Pancreas (tissue), 10 donors: Measurements from ENCODE around the gene SLC7A8. TPM values are rescaled to one million over a fixed set of nuclear protein-coding genes. Genes with fewer than 3 reads are reported as not detected.

ENCODE experiments used
- ATAC-seq, 4 donors: fragments of 200-7000 bp; cut with Tn5 transposase; one replicate each; pipeline versions ENCODE4 v1.8.0 to v1.9.1; 2020; ENCODE audit warnings: mild to moderate bottlenecking in 4 of 4, moderate library complexity in 4 of 4
- DNase-seq, 6 donors: peaks; one replicate each; pipeline ENCODE4 v3.0.0-alpha.2; 2020
- FAIRE-seq: peaks from 2 replicates; lab custom pipeline; 2012; peaks lifted over from hg19 to GRCh38; lab: Jason Lieb, UNC
- H3K27ac ChIP-seq, 4 donors: fragments of 200-600 bp; sonication (generic); 1 replicate in 3 of 4; 2 replicates in 1 of 4; pipeline versions ENCODE4 v1.5.0 to v1.8.0; 2020
- H3K27me3 ChIP-seq, 4 donors: fragments of 200-600 bp; one replicate each; pipeline ENCODE4 v1.8.0; 2021
- H3K36me3 ChIP-seq, 3 donors: fragments of 200-600 bp; sonication (generic) in 1 of 3; one replicate each; pipeline versions ENCODE4 v1.5.0 to v1.8.0; 2020 to 2021
- H3K4me1 ChIP-seq, 3 donors: fragments of 200-600 bp; one replicate each; pipeline ENCODE4 v1.8.0; 2021
- H3K4me3 ChIP-seq, 4 donors: fragments of 200-600 bp; sonication (generic) in 2 of 4; one replicate each; pipeline versions ENCODE4 v1.5.0 to v1.8.0; 2020 to 2021
- H3K9me3 ChIP-seq, 4 donors: fragments of 200-600 bp; one replicate each; pipeline ENCODE4 v1.8.0; 2021
- WGBS, 2 donors: extraction: QIAGEN DNeasy Blood & Tissue Kit; methylation state at CpG; one replicate each; pipeline ENCODE4 v1.1.7; 2013; 5-methylcytosine and 5-hydroxymethylcytosine counted together
- intact Hi-C, 3 donors: fragments of 100-400 bp; cut with DNase I; formaldehyde crosslinking; loops; one replicate each; pipeline versions ENCODE4 v1.11.1 to v1.14.2; 2022
- polyA plus RNA-seq, 2 donors: library from polyadenylated mRNA; stranded (reverse); fragments of 200-250 nt; gene quantifications; one replicate each; pipeline ENCODE4 v1.2.3, GENCODE V29; 2013
- total RNA-seq, 6 donors: library from RNA; stranded (reverse); fragmentation: NEBNext Ultra II Directional in 4 of 6; extraction: Animal tissue kit (Norgen Biotek cat#: 25700) in 4 of 6; gene quantifications; one replicate each; pipeline versions ENCODE4 v1.2.1 to v1.2.4, GENCODE V29; 2021 to 2023
- TF ChIP-seq, protein P1 (sequence below), 4 donors: fragments of 200-600 bp; sonication (generic) in 3 of 4; IDR thresholded peaks; one replicate each; pipeline versions ENCODE4 v1.5.0 to v1.8.0; 2021; ENCODE audit warnings: antibody characterized with exemption in 4 of 4
- donor health status: healthy with polysubstance abuse.
- donor health status: DM: no; HTN: no; CAD: no; lungs with moderate emphysema.
- donor health status: DM: no; HTN: no; CAD: no.
- donor health status: control.
- donor health status: control.
- donor health status: Bipolar disorder and iron deficiency.
- donor health status: DM: yes; HTN: yes; CAD: no.
- donor health status: DM: no; HTN: no; CAD: no.
- donor health status: DM: no; HTN: no; CAD: no.
- donor health status: DM: yes; HTN: yes; CAD: no.

SLC7A8 gene
- total and polyA plus RNA-seq, 8 donors = 11.5 to 70.8 (median 30.5) TPM

- Histone ChIP-seq H3K4me3 (no peak overlapping the region), H3K27ac (no peak overlapping the region), H3K36me3 (no peaks in the 10 kb centered on the region), H3K4me1 (peaks cover 0 to 22% (median 5%) of the 10 kb centered on the region in 3 donors), H3K27me3 (no peaks in the 10 kb centered on the region), H3K9me3 (no peaks in the 10 kb centered on the region)
- no peak for DNase-seq
- intact Hi-C loops = no loop called here
- TF ChIP-seq, protein P1, sequence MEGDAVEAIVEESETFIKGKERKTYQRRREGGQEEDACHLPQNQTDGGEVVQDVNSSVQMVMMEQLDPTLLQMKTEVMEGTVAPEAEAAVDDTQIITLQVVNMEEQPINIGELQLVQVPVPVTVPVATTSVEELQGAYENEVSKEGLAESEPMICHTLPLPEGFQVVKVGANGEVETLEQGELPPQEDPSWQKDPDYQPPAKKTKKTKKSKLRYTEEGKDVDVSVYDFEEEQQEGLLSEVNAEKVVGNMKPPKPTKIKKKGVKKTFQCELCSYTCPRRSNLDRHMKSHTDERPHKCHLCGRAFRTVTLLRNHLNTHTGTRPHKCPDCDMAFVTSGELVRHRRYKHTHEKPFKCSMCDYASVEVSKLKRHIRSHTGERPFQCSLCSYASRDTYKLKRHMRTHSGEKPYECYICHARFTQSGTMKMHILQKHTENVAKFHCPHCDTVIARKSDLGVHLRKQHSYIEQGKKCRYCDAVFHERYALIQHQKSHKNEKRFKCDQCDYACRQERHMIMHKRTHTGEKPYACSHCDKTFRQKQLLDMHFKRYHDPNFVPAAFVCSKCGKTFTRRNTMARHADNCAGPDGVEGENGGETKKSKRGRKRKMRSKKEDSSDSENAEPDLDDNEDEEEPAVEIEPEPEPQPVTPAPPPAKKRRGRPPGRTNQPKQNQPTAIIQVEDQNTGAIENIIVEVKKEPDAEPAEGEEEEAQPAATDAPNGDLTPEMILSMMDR (IDR thresholded peaks at IDR 0.05) = no peak
- FAIRE-seq = no peak
- no peak for ATAC-seq
- WGBS, 2 donors = 93% methylated on average over 5 of the region's 5 CpGs
Measured at GRCh38 chr14:23172096-23172495, 11.4 kb downstream of the SLC7A8 start.

DNA sequence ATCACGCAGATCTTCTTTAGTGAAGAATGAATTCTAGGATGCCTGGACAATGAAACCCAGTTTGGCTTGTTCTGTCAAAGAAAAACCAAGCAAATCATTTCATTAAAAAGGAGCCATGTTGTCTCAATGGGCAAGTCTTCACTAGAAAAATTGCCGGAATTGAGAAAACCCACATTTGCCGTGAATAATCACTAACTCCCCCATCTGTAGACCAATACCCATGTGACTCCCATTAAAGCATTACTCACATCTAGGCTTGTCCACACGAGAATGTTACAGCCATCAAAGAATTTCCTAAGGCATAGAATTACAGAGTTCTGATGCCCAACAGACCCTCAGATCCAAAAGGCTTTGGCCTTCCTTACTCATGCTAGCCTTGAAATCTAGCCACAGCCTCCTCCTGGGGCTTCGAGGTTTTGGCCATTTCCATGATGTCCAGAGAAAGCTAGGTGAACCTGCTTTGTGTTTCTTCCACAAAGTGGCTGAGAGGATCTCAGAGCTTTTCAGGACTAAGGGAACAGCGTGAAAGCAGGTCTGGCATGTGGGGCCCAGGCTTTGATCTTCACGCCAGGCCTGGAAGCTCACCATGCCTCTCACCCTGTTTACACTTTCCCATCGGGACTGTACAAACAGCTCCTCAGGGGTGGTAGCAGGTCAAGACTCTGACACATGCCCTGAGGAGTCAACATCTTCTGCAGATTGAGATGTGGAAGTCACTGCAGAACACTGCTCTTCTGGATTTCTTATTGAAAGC lies 12.1 kb downstream of the SLC7A8 start:
- H3K27me3 ChIP-seq = no peaks in the 10 kb centered on the region
- intact Hi-C loops = no loop called here
- TF ChIP-seq, protein P1 (IDR thresholded peaks at IDR 0.05) = no peak
- no peak overlapping the region for H3K4me3 ChIP-seq
- ATAC-seq (peak in 3 of 4 donors; percentile 38 to 67 (median 52)), FAIRE-seq (no peak), DNase-seq (no peak)
- H3K4me1 ChIP-seq = peaks cover 0 to 17% (median 5%) of the 10 kb centered on the region in 3 donors
- no peaks in the 10 kb centered on the region for H3K9me3 ChIP-seq
- WGBS, 2 donors = 68 to 69% methylated on average over 8 of the region's 8 CpGs
- no peak overlapping the region for H3K27ac ChIP-seq
- H3K36me3 ChIP-seq = no peaks in the 10 kb centered on the region

GRCh38 chr14:23169622-23170021 lies 13.8 kb downstream of the SLC7A8 start:
- Histone ChIP-seq H3K36me3 (no peaks in the 10 kb centered on the region), H3K4me3 (no peak overlapping the region), H3K27me3 (no peaks in the 10 kb centered on the region), H3K9me3 (no peaks in the 10 kb centered on the region), H3K27ac (no peak overlapping the region), H3K4me1 (peaks cover 0 to 11% (median 5%) of the 10 kb centered on the region in 3 donors)
- intact Hi-C loops = no loop called here
- FAIRE-seq = no peak
- 84 to 98% methylated on average over 6 of the region's 6 CpGs for WGBS, 2 donors
- no peak for DNase-seq
- TF ChIP-seq, protein P1 (IDR thresholded peaks at IDR 0.05) = no peak
- no peak for ATAC-seq

DNA sequence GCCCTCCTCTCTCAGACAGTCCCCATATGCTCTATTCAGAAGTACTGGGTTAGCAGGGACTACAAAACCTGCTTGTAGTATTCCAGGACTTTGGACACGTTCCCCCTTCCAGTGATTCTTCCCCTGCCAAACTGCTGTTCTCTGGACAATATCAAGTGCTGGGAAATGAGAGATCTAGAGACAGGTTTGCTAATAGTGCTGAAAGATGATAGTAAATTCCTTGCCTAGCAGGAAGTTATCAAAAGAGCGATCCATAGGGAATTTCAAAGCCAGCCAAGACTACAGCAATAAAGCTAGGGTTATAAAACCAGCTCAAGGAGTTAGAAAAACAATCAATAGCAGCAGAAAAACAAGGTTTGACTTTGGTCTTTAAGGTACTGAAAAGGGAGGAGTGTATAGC lies 15.2 kb downstream of the SLC7A8 start:
- H3K27ac ChIP-seq = no peak overlapping the region
- WGBS, 2 donors = 25 to 34% methylated on average over 2 of the region's 2 CpGs
- peaks cover 0 to 19% (median 8%) of the 10 kb centered on the region in 3 donors for H3K4me1 ChIP-seq
- no peak for FAIRE-seq
- ATAC-seq = no peak
- no peaks in the 10 kb centered on the region for H3K9me3 ChIP-seq
- intact Hi-C loops = no loop called here
- TF ChIP-seq, protein P1 (IDR thresholded peaks at IDR 0.05) = no peak
- DNase-seq = no peak
- H3K27me3 ChIP-seq = no peaks in the 10 kb centered on the region
- no peak overlapping the region for H3K4me3 ChIP-seq
- H3K36me3 ChIP-seq = no peaks in the 10 kb centered on the region
